HUES48 (cell line): ENCODE data around the gene PRSS27.

Experiments
- H3K27ac ChIP-seq: one replicate; pipeline ENCODE4 v1.7.0; 2013; ENCODE audit warnings: low read depth, low read length, inconsistent platforms
- H3K27me3 ChIP-seq: 2 replicates; pipeline ENCODE4 v1.6.1; 2013; ENCODE audit warnings: mild to moderate bottlenecking, low read length; ENCODE audit not compliant: control insufficient read depth, insufficient read depth
- H3K36me3 ChIP-seq: 2 replicates; pipeline ENCODE4 v1.6.1; 2013; ENCODE audit warnings: low read length; ENCODE audit not compliant: control insufficient read depth, insufficient read depth
- H3K4me1 ChIP-seq: 2 replicates; pipeline ENCODE4 v1.6.1; 2013; ENCODE audit warnings: mild to moderate bottlenecking, low read length; ENCODE audit not compliant: control insufficient read depth, insufficient read depth
- H3K4me3 ChIP-seq: 2 replicates; pipeline ENCODE4 v1.5.1; 2013; ENCODE audit warnings: mild to moderate bottlenecking, low read depth, low read length
- H3K9ac ChIP-seq: 2 replicates; pipeline ENCODE4 v1.6.1; 2013; ENCODE audit warnings: mild to moderate bottlenecking, low read depth, low read length, moderate library complexity
- H3K9me3 ChIP-seq: 2 replicates; pipeline ENCODE4 v1.6.1; 2013; ENCODE audit warnings: low read length; ENCODE audit not compliant: control insufficient read depth, insufficient read depth

The PRSS27 gene

DNA sequence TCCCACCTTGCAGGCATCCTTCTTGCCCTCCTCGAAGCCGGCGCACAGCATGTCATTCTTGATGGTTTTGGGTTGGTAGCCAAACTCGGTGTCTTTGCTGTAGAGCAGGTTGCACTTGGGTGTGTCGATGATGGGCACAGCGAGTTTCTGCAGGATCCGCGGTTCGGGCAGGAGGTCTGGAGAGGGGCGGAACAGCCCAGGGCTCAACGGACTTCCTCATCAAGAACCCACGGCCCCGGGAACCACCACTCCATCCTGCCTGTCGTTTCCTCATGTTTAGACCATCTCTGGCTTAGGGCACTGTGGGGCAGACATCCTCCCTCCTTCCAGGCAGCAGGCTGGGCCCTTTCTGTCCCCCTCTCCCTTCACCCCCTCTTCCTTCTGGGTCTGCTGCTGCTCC is 6.5 kb downstream of the PRSS27 start:
- Histone ChIP-seq H3K9me3 (no peaks in the 10 kb centered on the region), H3K4me1 (no peaks in the 10 kb centered on the region), H3K4me3 (no peak overlapping the region), H3K9ac (no peak overlapping the region), H3K36me3 (peaks cover 3% of the 10 kb centered on the region), H3K27ac (no peak overlapping the region), H3K27me3 (no peaks in the 10 kb centered on the region)

DNA sequence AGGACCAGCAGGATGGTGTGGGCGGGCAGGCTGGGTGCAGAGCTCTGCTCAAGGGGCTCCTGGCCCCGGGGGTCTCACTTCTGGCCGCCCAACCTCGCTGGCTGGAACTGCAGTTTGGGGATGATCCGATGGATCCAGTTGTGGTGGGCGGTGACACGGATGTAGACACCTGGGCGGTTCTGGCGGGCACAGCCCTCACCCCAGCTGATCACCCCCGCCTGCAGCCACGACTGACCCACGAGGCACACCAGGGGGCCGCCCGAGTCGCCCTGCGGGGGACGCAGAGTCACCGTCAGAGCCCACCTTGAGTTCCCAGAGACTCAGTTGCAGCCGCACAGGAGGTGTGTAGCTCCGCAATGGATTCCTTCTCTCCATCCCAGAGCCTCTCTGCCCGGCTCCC is 7.5 kb downstream of the PRSS27 start:
- H3K27ac ChIP-seq, result no peak overlapping the region
- no peaks in the 10 kb centered on the region for H3K27me3 ChIP-seq
- no peaks in the 10 kb centered on the region for H3K9me3 ChIP-seq
- no peaks in the 10 kb centered on the region for H3K4me1 ChIP-seq
- peaks cover 13% of the 10 kb centered on the region for H3K36me3 ChIP-seq
- H3K9ac ChIP-seq, result no peak overlapping the region
- H3K4me3 ChIP-seq, result no peak overlapping the region

DNA sequence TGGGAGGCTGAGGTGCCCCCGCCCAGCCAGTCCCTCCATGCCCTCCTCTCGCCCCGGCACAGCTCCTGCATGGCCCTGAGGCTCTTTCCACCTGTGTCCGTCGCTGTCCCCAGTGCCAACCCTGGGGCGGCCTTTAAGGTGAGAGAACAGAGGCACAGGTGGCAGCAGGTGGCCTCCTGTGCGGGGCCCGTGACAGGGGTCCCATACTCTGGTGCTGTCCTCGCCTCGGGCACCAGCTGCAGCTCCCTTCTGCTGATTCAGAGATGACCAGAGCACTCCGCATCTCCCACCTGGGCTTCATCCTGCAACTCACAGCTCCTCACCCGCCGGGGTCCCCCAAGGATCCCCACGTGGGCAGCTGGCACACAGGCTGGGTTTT is 8.0 kb downstream of the PRSS27 start:
- H3K36me3 ChIP-seq, result peaks cover 18% of the 10 kb centered on the region
- H3K4me1 ChIP-seq, result no peaks in the 10 kb centered on the region
- no peaks in the 10 kb centered on the region for H3K9me3 ChIP-seq
- H3K27ac ChIP-seq, result no peak overlapping the region
- no peak overlapping the region for H3K9ac ChIP-seq
- no peak overlapping the region for H3K4me3 ChIP-seq
- no peaks in the 10 kb centered on the region for H3K27me3 ChIP-seq

GRCh38 chr16:2711370-2712062 is 8.5 kb downstream of the PRSS27 start:
- Histone ChIP-seq H3K36me3 (peaks cover 19% of the 10 kb centered on the region), H3K4me3 (no peak overlapping the region), H3K9ac (no peak overlapping the region), H3K4me1 (no peaks in the 10 kb centered on the region), H3K27me3 (no peaks in the 10 kb centered on the region), H3K9me3 (no peaks in the 10 kb centered on the region), H3K27ac (no peak overlapping the region)

GRCh38 chr16:2710711-2711231 is 9.3 kb downstream of the PRSS27 start:
- Histone ChIP-seq H3K27me3 (no peaks in the 10 kb centered on the region), H3K36me3 (peaks cover 19% of the 10 kb centered on the region), H3K9ac (no peak overlapping the region), H3K27ac (no peak overlapping the region), H3K4me3 (no peak overlapping the region), H3K4me1 (no peaks in the 10 kb centered on the region), H3K9me3 (no peaks in the 10 kb centered on the region)

GRCh38 chr16:2710021-2710710 is 9.9 kb downstream of the PRSS27 start:
- peaks cover 24% of the 10 kb centered on the region for H3K36me3 ChIP-seq
- no peak overlapping the region for H3K27ac ChIP-seq
- H3K4me1 ChIP-seq, result no peaks in the 10 kb centered on the region
- H3K27me3 ChIP-seq, result no peaks in the 10 kb centered on the region
- no peak overlapping the region for H3K4me3 ChIP-seq
- no peak overlapping the region for H3K9ac ChIP-seq
- no peaks in the 10 kb centered on the region for H3K9me3 ChIP-seq

DNA sequence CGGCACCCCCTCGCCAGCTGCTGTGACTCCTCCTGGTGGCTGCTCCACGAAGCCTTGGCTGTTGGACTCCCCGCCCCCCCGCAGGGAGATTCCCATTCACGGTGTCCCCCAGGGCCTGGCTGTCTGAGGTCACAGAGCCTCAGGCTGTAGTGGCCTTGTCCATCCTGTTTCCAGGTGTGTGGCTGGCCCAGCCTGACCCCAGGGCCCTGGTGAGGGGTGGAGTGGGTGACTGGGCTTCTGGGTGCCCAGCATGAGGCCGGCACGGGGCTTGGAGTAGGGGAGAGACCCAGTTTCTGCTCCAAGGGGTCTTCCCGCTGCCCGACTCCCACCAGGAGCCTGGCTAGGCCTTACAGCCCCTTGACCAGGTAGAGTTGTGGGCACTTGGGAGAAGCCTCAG is 10.4 kb downstream of the PRSS27 start:
- peaks cover 30% of the 10 kb centered on the region for H3K36me3 ChIP-seq

GRCh38 chr16:2708955-2709587 is 11.0 kb downstream of the PRSS27 start:
- H3K4me1 ChIP-seq, result no peaks in the 10 kb centered on the region
- H3K27me3 ChIP-seq, result no peaks in the 10 kb centered on the region
- H3K27ac ChIP-seq, result no peak overlapping the region
- H3K9me3 ChIP-seq, result no peaks in the 10 kb centered on the region
- H3K9ac ChIP-seq, result no peak overlapping the region
- H3K4me3 ChIP-seq, result no peak overlapping the region
- H3K36me3 ChIP-seq, result peaks cover 35% of the 10 kb centered on the region

More for the DNA sequence above, 10.4 kb downstream of the PRSS27 start:
- no peak overlapping the region for H3K4me3 ChIP-seq
- no peaks in the 10 kb centered on the region for H3K9me3 ChIP-seq
- no peak overlapping the region for H3K27ac ChIP-seq
- H3K4me1 ChIP-seq, result no peaks in the 10 kb centered on the region
- H3K9ac ChIP-seq, result no peak overlapping the region
- no peaks in the 10 kb centered on the region for H3K27me3 ChIP-seq

- Histone ChIP-seq H3K27me3 (no peaks in the 10 kb centered on the region), H3K4me1 (no peaks in the 10 kb centered on the region), H3K27ac (no peak overlapping the region), H3K9me3 (no peaks in the 10 kb centered on the region), H3K9ac (no peak overlapping the region), H3K4me3 (no peak overlapping the region), H3K36me3 (peaks cover 39% of the 10 kb centered on the region)
These were observed 11.8 kb downstream of the PRSS27 start for GRCh38 chr16:2708290-2708639.

- peaks cover 44% of the 10 kb centered on the region for H3K36me3 ChIP-seq
- no peaks in the 10 kb centered on the region for H3K4me1 ChIP-seq
- H3K9me3 ChIP-seq, result no peaks in the 10 kb centered on the region
- no peak overlapping the region for H3K4me3 ChIP-seq
- H3K9ac ChIP-seq, result no peak overlapping the region
- H3K27ac ChIP-seq, result no peak overlapping the region
- no peaks in the 10 kb centered on the region for H3K27me3 ChIP-seq
These were observed 12.4 kb downstream of the PRSS27 start for GRCh38 chr16:2707368-2708289.
